GM11168 (cell line): ENCODE results near the gene ANKRD11.
"Not testable (repeated sequence)": the region's sequence is repeated elsewhere in the genome, so short reads cannot be mapped to it uniquely, and the experiment has no call there.

ENCODE experiments used
- in situ Hi-C: fragments of 300-500 bp; cut with MboI; formaldehyde crosslinking; loops from one replicate; pipeline ENCODE4 v1.12.0; 2022; ENCODE audit warnings: low sequenced_read_pairs; ENCODE audit not compliant: unreplicated experiment

The ANKRD11 gene

GRCh38 chr16:89437991-89438390, 52.4 kb downstream of the ANKRD11 start:
- in situ Hi-C loops = no loop called here

GRCh38 chr16:89437251-89437987, 52.9 kb downstream of the ANKRD11 start:
- in situ Hi-C loops = no loop called here

GRCh38 chr16:89436366-89436765, 54.0 kb downstream of the ANKRD11 start:
- in situ Hi-C loops = no loop called here

GRCh38 chr16:89435059-89435458, 55.3 kb downstream of the ANKRD11 start:
- in situ Hi-C loops = not testable (repeated sequence)

GRCh38 chr16:89434490-89434889, 55.9 kb downstream of the ANKRD11 start:
- in situ Hi-C loops = no loop called here

GRCh38 chr16:89433363-89433984, 56.9 kb downstream of the ANKRD11 start:
- in situ Hi-C loops = not testable (repeated sequence)

- in situ Hi-C loops = no loop called here
These were observed 58.7 kb downstream of the ANKRD11 start for GRCh38 chr16:89431630-89432029.

GRCh38 chr16:89431158-89431584, 59.2 kb downstream of the ANKRD11 start:
- in situ Hi-C loops = no loop called here

- in situ Hi-C loops = no loop called here
These were observed 59.8 kb downstream of the ANKRD11 start for GRCh38 chr16:89430436-89431157.

GRCh38 chr16:89428605-89429004, 61.8 kb downstream of the ANKRD11 start:
- in situ Hi-C loops = not testable (repeated sequence)

- in situ Hi-C loops = no loop called here
These were observed 63.4 kb downstream of the ANKRD11 start for GRCh38 chr16:89426736-89427530.

- in situ Hi-C loops = no loop called here
These were observed 64.8 kb downstream of the ANKRD11 start for GRCh38 chr16:89425523-89425922.

GRCh38 chr16:89423681-89424260, 66.6 kb downstream of the ANKRD11 start:
- in situ Hi-C loops = no loop called here

GRCh38 chr16:89422905-89423630, 67.3 kb downstream of the ANKRD11 start:
- in situ Hi-C loops = no loop called here

GRCh38 chr16:89422527-89422904, 67.8 kb downstream of the ANKRD11 start:
- in situ Hi-C loops = no loop called here

GRCh38 chr16:89421300-89421699, 69.1 kb downstream of the ANKRD11 start:
- in situ Hi-C loops = not testable (repeated sequence)

- in situ Hi-C loops = no loop called here
These were observed 70.2 kb downstream of the ANKRD11 start for GRCh38 chr16:89420204-89420603.

- in situ Hi-C loops = no loop called here
These were observed 72.0 kb downstream of the ANKRD11 start for GRCh38 chr16:89418352-89418751.

- in situ Hi-C loops = no loop called here
These were observed 73.0 kb downstream of the ANKRD11 start for GRCh38 chr16:89417352-89417751.
